ENCODE data around the gene ASB18. TPM values are rescaled to one million over a fixed set of nuclear protein-coding genes. Genes with fewer than 3 reads are reported as not detected.

Gene ASB18
- total RNA-seq, 1 donor from 2014 or later: not detected

DNA sequence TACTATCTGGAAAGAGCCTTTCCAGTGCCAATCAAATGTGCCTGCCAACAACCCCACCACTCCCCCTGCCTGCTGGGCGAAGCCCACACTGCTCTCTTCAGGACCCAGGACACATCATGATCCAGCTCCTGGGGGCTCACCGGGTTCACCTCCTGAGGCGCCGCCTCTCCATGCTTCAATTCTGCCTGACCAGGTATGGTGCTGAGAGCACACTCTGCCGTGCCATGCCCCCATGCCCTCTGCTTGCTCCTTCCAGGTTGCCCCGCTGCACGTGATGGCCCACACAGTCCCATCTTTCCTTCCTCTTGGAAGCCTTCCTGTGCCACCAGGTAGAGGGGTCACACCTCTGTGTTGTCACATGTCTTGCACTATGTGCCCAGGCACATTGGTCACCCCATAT lies 47.5 kb downstream of the ASB18 start:
- Mint-ChIP-seq H3K9me3 (ENCODE audit: unreplicated experiment) (no peaks in the 10 kb centered on the region), H3K4me1 (ENCODE audit: unreplicated experiment) (no peaks in the 10 kb centered on the region), H3K36me3 (ENCODE audit: unreplicated experiment) (peaks cover 13% of the 10 kb centered on the region), H3K27ac (ENCODE audit: unreplicated experiment) (no peak overlapping the region), H3K27me3 (ENCODE audit: unreplicated experiment) (no peaks in the 10 kb centered on the region), H3K4me3 (ENCODE audit: unreplicated experiment) (no peak overlapping the region)
- peak; percentile 74 for DNase-seq (ENCODE audit: extremely low spot score, unreplicated experiment)
- TF ChIP-seq, protein P1, sequence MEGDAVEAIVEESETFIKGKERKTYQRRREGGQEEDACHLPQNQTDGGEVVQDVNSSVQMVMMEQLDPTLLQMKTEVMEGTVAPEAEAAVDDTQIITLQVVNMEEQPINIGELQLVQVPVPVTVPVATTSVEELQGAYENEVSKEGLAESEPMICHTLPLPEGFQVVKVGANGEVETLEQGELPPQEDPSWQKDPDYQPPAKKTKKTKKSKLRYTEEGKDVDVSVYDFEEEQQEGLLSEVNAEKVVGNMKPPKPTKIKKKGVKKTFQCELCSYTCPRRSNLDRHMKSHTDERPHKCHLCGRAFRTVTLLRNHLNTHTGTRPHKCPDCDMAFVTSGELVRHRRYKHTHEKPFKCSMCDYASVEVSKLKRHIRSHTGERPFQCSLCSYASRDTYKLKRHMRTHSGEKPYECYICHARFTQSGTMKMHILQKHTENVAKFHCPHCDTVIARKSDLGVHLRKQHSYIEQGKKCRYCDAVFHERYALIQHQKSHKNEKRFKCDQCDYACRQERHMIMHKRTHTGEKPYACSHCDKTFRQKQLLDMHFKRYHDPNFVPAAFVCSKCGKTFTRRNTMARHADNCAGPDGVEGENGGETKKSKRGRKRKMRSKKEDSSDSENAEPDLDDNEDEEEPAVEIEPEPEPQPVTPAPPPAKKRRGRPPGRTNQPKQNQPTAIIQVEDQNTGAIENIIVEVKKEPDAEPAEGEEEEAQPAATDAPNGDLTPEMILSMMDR (IDR thresholded peaks at IDR 0.05): no peak

DNA sequence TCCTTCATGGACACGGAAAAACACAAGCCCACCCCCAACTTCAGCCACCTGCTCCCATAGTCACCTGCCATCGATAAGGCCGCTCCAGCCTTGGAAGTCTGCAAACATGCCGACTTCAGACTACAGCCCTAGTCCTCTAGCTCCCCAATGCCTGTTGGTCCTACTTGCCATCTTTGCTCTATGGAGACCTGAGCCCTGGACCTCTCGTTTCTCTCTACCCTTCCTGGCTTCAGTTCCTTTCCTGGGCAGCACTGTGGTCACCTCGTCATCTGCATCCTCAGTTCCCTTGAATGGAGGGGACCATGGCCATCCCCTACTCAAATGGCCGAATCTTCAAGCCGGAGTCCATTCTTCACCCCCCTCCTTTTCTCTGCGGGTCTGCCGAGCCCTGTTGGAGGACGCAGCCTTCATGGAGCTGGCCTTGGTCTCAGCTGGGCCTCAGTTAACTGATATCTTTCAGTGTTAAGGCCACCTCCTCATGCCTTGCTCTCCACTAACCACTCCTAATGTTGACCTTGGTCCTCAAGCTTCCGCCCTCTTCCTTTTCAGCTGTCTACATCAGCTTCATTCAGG lies 48.4 kb downstream of the ASB18 start:
- DNase-seq (ENCODE audit: extremely low spot score, unreplicated experiment): peak; percentile 57
- no peak overlapping the region for H3K4me3 Mint-ChIP-seq (ENCODE audit: unreplicated experiment)
- peaks cover 10% of the 10 kb centered on the region for H3K36me3 Mint-ChIP-seq (ENCODE audit: unreplicated experiment)

GRCh38 chr2:236215196-236215595 lies 49.0 kb downstream of the ASB18 start:
- no peaks in the 10 kb centered on the region for H3K27me3 Mint-ChIP-seq (ENCODE audit: unreplicated experiment)

More for the DNA sequence above, 48.4 kb downstream of the ASB18 start:
- no peaks in the 10 kb centered on the region for H3K4me1 Mint-ChIP-seq (ENCODE audit: unreplicated experiment)
- no peaks in the 10 kb centered on the region for H3K9me3 Mint-ChIP-seq (ENCODE audit: unreplicated experiment)
- H3K27me3 Mint-ChIP-seq (ENCODE audit: unreplicated experiment): no peaks in the 10 kb centered on the region
- TF ChIP-seq, protein P1 (IDR thresholded peaks at IDR 0.05): no peak
- H3K27ac Mint-ChIP-seq (ENCODE audit: unreplicated experiment): no peak overlapping the region

DNA sequence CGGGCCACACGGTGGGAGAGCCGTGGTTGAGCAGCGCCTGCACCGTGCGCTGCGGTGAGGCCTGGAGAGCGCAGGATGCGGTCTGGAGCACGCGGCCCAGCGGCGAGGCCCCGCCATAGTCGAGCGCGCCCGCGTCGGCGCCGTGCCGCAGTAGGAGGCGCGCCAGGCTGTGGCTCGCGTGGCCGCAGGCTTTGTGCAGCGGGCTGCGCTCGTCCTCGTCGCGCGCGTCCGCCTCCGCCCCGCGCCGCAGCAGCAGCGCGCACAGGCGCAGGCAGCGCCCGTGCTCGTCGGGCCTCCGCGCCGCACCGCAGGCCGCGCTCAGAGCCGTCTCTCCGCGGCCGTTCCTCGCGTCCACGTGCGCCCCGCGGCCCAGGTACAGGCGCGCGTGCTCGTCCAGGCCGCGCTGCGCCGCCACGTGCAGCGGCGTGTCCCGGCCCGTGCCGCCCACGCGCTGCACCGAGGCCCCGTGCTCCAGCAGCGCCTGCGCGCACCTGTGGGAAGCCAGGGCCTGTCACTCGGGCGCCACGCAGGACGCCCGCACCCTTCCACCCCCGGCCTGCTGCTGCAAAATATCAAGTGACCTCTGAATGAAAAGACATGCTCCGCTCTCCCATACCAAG lies 49.7 kb downstream of the ASB18 start:
- Mint-ChIP-seq H3K27ac (ENCODE audit: unreplicated experiment) (no peak overlapping the region), H3K4me1 (ENCODE audit: unreplicated experiment) (no peaks in the 10 kb centered on the region), H3K36me3 (ENCODE audit: unreplicated experiment) (peaks cover 10% of the 10 kb centered on the region), H3K4me3 (ENCODE audit: unreplicated experiment) (no peak overlapping the region), H3K27me3 (ENCODE audit: unreplicated experiment) (no peaks in the 10 kb centered on the region), H3K9me3 (ENCODE audit: unreplicated experiment) (no peaks in the 10 kb centered on the region)
- TF ChIP-seq, protein P1 (IDR thresholded peaks at IDR 0.05): no peak
- peak; percentile 76 for DNase-seq (ENCODE audit: extremely low spot score, unreplicated experiment)

More at GRCh38 chr2:236215196-236215595, 49.0 kb downstream of the ASB18 start:
- Mint-ChIP-seq H3K36me3 (ENCODE audit: unreplicated experiment) (peaks cover 10% of the 10 kb centered on the region), H3K27ac (ENCODE audit: unreplicated experiment) (no peak overlapping the region), H3K4me1 (ENCODE audit: unreplicated experiment) (no peaks in the 10 kb centered on the region), H3K9me3 (ENCODE audit: unreplicated experiment) (no peaks in the 10 kb centered on the region), H3K4me3 (ENCODE audit: unreplicated experiment) (no peak overlapping the region)
- TF ChIP-seq, protein P1 (IDR thresholded peaks at IDR 0.05): no peak
- peak; percentile 63 for DNase-seq (ENCODE audit: extremely low spot score, unreplicated experiment)

GRCh38 chr2:236211296-236211695 lies 52.9 kb downstream of the ASB18 start:
- Mint-ChIP-seq H3K4me1 (ENCODE audit: unreplicated experiment) (no peaks in the 10 kb centered on the region), H3K9me3 (ENCODE audit: unreplicated experiment) (no peaks in the 10 kb centered on the region), H3K36me3 (ENCODE audit: unreplicated experiment) (peaks cover 11% of the 10 kb centered on the region), H3K4me3 (ENCODE audit: unreplicated experiment) (no peak overlapping the region), H3K27ac (ENCODE audit: unreplicated experiment) (no peak overlapping the region), H3K27me3 (ENCODE audit: unreplicated experiment) (no peaks in the 10 kb centered on the region)
- TF ChIP-seq, protein P1 (IDR thresholded peaks at IDR 0.05): no peak
- DNase-seq (ENCODE audit: extremely low spot score, unreplicated experiment): peak; percentile 80
